NCI-H748 (cell line): ENCODE measurements around the gene BCOR.
A peak's percentile ranks its signal among the peaks of the same experiment; 100 is the strongest.

Experiments
- DNase-seq: peaks from one replicate; lab custom pipeline; 2025; ENCODE audit not compliant: unreplicated experiment; lab: John Stamatoyannopoulos, UW

Gene BCOR

DNA sequence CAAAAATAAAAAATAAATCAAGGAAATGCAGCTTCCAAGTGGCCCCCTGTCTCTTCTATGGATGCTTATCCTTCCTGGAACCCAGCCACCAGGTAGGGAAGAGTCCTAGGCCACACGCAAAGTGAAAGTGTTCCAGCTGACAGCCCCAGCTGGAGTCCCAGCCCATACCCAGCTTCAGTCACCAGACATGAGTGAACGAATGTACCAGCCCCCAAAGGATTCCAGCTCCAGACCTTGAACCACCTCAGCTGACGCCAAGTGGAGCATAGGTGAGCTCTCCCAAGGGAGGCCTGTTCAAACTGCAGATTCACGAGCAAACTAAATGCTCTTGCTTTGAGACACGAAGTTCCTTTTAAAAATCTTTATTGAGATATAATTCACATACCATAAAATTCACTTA lies 62.0 kb downstream of the BCOR start:
- DNase-seq: no peak

DNA sequence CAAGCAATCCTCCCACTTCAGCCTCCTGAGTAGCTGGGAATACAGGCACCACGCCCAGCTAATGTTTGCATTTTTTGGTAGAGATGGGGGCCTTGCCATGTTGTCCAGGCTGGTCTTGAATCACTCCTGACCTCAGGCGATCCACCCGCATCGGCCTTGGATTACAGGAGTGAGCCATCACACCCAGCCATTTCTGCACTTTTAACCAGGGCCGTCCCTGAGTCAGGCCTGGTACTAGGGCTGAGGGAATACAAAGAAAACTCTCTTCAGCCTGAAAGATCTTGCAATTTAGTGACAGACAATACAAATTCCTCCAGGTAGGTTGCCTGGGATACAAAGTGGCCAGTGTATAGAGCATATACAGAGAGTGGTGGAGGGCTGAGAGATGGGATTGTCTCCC lies 65.8 kb downstream of the BCOR start:
- DNase-seq: no peak

DNA sequence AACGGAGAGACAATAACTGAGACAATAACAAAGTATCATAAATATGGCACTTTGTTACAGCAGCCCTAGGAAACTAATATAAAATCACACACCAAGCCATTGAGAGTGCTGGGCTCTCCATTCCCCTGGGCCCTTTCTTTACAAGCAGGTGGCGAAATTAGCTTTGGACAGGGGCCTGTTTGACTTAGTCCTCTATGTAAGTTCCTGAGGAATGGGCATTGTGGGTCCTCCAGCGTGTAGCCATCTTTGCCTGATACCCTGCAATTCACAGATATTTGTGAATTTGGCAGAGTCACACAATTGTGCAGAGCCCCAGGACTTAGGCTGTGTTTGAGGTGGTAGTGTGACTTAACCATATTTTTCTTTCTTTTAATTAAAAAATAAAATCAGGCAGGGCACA lies 67.6 kb downstream of the BCOR start:
- no peak for DNase-seq

DNA sequence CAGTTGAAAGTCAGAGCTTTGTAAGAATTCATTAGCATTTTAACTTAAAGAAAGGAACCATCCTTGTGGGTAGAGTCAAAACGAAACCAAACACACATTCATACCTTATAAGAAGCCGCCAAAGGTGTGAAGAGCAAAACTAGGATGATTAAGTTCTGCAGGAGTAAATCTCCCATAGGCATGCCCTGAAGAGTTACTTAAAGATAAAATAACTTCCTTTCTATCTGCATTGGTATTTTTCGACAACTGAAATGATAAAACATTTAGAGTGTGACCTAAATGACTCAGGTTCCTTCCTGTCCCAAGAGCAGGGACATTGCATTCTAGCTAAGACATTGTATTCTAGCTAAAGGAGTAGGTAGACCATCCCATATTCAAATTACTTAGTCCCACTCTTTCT lies 75.3 kb downstream of the BCOR start:
- DNase-seq: no peak

DNA sequence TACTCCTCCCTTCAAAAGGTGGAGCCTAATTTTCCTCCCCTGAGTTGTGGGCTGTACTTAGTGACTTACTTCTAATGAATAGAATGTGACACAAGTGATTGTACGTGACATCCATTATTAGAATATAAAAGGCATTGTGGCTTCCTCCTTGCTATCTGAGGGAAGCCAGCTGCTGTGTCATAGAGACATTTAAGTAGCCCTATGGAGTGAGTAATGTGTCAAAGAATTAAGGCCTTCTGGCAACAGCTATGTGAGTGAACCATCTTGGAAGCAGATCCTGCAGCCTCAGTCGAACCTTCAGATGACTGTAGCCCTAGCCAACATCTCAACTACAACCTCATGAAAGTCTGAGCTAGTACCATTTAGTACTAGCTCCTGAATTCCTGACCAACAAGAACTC lies 76.1 kb downstream of the BCOR start:
- no peak for DNase-seq

DNA sequence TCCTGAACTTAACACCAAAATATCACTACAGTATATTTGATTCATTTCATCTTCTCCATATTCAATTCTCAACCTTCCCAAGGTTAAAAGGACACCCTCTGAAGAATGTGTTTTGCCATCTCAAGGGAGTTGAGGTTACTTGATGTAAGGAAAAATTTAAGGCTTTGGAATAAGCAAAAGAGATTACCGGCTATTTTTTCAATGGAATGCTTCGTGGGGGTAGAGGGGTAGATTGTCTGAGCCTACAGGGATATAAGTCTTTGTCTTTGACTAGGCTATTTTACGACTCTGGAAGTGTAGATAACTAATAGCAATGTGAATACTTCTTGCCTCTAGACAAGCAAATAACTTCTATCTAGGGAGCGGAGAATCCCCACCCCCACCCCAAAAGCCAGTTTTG lies 78.2 kb downstream of the BCOR start:
- DNase-seq: no peak

DNA sequence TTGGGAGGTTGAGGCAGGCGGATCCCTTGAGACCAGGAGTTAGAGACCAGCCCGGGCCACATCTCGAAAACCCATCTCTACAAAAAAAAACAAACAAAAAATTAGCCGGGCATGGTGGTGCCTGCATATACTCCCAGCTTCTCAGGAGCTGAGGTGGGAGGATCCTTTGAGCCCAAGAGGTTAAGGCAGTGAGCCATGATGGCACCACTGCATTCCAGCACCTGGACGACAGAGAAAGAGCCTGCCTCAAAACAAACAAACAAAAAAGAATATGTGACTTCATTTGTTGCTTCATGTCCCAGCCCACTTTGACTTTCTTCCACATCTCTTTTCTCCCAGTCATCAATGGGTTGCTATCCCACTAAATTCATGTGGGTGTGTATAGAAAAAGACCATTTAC lies 79.7 kb downstream of the BCOR start:
- DNase-seq: no peak

DNA sequence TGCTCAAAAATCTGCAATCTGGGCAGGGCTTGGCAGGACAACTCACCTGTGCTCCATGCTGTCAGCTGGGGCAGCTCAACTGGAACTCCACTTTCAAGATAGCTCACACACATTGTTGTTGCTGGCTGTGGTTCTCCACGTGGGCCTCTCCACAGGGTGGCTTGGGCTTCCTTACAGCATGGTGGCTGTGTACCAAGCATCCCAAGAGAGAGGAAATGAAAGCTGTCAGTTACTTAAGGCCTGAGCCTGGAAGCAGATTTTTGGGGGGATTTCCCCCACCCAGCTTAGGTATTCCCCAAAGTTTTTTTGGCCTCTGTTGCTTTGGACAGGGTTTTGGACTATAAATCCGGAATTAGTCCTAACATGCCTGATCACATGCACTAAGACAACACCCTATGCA lies 81.0 kb downstream of the BCOR start:
- no peak for DNase-seq

DNA sequence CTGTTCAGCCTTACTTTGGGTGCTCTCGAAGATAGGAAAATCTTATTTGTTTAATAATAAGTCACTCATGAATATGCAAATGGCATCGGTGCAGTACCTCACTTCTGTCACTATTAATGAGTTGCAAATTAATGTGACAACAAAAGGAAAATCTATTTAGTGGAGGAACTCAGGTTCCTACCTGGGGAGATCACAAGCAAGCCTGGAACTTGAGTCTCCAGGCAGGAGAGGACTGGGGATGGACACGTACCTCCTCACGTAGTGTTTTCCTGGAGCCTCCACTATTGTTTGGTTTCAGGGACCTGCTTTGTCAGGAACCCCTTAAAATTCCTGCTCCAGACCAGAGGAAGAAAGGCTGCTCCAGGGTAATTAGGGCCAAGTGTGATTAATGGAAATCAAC lies 82.1 kb downstream of the BCOR start:
- no peak for DNase-seq

DNA sequence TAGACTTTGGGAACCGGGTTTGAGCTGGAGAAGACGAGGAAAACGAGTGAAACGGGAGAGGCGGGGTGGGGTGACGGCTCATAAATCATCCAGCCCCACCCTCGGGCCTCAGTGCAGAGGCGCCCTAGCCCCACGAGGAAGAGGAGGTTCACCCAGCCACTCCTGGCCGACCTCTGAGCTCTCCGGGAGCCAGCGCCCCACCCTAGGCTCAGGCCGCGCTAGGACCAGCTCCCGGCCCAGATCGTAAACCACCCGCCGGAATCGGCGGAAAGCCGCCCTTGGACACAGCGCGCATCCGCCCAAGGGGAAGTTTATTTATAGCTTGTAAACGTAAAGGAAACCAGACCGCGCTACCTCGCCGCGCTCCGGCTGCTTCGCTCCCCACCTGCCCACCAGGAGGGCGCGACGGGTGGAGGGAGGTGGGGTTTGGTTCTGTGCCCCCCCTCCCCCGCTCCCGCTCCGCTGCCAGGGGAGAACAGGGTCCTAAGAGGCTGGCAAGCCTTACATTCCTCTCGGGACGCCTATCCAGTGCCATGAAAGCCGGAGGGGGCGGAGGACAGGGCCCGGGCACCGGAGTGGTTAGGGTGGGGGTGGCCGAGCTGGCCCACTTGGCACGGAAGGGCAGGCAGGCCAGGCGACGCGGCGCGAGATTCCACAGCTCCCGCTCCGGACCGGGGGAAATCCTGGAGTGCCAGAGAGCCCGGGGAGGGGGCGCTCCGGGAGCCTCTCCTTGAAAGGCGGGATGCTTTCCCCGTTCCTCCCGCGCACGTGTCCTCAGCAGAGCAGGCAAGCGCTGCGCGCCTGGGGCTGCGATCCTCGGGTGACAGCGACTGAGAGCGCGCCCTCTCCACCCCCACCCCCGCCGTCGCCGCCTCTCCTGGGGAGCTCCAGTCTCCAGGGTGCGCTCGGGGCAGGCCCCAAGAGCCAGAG lies 84.2 kb downstream of the BCOR start:
- DNase-seq: peak; percentile 85

DNA sequence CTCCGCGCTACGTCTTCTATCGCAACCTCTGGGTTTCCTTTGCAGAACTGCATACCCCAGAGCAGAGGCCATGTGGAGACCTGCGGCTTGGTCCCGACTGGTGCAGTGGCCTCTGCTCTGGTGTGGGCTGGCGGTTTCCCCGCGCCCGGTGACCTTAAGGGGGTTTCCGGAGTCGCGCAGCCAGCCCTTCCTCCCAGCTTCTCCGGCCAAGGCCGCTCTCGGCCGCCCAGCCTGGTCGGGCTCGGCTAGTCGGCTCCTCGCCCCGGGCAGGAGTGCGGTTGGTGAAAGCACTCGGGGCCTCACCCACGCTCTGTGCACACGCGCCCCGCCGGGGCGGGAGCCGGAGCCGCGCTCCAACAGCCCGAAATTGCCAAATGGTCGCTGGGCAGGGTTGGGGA lies 84.9 kb downstream of the BCOR start:
- no peak for DNase-seq

DNA sequence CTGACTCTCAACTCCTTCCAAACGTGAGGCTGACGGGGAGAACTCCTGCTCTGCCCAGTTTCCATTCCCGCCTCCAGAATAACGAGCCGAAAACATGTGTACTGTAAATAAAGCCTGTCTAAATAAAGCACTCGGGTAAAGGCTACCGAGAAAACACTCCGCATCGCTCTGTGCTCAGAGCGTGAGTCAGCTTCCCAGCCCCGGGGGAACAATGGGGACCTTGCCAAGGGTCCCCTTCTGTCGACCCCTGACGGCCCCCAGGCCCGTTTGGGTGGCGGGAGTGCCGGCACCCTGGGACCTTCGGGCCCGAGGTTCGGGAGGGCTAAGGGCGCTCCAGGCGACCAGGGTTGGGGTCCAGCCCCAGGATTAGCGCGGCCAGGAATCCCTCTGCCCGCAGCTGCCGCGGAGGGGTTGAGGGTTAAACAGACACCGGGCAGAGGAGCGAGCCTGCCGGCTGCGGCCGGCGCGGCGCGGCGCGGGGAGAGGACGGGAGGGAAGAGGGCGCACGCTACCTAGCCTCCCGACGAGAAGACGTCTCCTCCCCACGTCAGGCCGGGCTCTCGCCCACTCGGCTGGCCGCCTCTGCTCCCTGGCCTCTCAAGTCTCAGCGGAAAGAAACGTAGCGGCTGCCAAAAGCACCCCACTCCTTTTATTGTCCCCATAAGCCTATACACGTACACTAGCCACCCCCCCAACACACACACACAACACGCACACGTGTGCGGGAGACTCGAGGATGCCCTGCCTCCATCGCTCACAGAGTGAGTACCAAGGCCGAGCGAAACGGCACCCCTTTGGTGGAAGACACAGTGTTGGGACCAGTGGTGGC lies 85.5 kb downstream of the BCOR start:
- DNase-seq: peak; percentile 69

DNA sequence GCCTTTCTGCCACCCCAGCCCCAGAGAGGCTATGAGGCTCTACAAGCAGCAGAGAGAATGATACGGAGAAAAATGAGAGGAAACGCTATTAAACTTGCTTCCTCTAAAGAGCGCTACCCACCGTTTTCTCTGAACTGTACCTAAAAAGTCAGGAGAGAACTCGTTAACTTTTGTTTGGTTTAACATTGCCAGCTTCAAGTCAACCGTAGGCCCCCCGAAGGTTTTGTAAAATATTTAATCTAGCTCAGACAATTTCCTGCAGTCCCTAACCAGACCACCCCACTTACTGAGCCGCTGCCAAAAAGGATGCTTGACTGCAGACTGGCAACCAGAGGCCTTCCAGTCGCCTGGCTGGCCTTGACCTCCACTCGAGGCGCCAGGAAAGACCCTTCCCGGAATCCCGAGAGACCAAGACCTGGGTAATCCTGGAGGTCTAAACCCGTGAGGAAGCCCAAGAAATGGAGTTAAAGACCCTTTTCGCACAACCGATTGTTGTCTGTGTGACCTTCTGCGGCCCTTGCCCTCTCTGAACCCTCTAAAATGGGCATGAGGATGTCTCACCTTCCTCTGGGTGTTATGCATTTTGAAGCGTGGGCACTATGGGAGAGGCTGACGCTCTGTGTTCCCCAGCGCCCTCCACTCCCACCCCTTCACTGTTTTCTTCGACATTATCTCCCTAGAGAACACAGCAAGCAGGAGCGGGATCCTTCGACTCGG lies 86.3 kb downstream of the BCOR start:
- peak; percentile 23 for DNase-seq

DNA sequence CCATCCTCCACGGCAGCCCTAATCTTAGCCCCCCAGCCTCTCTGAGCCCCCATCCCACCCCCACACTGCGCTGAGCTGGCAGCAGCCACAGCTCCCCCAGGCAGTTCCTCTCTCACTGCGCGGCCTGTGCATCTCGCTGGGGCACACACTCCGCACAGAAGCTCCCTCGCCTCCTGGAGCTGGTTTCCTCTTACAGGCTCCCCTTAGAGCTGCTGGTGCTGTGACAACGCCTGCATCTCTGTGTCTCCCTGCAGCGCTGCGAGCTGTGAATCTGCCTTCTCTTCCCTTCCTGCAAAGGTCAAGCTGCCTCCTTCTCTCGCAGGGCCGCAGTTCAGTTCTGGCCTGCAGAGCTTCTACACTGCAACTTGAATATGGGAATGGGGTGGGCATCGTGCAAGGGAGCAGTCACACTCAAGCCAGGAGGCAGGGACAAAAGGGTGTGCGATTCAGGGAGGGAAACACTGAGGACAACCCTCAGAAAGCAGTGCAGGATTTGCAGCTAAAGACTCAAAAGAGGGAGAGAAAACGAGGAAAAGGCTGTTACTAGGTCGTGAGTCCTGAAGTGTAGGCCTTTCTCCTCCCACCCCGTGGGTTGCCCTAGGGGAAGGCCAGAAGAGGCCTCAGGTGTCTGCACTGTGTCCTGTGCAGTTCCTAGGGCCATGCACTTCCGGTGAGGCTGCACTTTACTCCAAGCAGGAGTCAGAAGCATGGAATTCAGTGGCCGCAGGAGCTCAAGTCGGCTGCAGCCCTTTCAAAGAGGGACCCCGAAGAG lies 87.0 kb downstream of the BCOR start:
- no peak for DNase-seq

DNA sequence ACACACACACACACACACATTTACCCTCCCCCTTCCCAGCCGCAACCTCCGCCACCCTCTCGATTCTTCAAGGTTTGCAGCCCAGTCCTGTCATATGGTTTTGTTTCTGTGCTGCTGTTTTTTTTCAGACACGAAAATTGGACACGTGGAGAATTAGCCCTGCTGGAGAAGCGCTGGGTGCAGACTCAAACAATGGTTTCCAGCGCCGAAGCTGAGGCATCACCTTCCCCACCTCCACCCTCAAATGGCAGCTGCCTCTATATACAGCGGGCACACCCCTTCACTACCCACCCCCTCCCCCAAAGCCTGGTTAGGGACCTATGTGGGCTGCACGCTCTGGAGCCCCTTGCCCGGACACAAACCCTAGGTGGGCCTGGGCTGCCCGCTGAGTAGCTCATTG lies 87.9 kb downstream of the BCOR start:
- DNase-seq: no peak

DNA sequence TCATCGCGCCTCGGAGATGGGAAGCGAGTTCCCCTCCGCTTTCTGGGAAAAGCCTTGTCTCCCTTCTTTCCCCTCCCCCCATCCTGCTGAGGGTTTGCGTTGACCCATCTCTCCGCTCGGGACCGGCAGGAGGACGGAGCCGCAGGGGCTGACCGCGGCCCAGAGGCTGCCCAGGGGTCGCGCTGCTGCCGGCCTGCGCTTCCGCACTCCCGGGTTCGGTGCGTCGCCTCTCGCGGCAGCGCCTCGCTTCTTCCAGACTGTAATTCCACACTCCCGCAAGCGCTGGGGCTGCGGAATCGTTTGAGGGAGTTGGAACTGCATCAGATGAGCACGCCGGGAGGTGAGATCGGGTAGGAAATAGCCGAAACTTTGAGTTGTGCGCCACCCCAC lies 88.3 kb downstream of the BCOR start:
- no peak for DNase-seq

DNA sequence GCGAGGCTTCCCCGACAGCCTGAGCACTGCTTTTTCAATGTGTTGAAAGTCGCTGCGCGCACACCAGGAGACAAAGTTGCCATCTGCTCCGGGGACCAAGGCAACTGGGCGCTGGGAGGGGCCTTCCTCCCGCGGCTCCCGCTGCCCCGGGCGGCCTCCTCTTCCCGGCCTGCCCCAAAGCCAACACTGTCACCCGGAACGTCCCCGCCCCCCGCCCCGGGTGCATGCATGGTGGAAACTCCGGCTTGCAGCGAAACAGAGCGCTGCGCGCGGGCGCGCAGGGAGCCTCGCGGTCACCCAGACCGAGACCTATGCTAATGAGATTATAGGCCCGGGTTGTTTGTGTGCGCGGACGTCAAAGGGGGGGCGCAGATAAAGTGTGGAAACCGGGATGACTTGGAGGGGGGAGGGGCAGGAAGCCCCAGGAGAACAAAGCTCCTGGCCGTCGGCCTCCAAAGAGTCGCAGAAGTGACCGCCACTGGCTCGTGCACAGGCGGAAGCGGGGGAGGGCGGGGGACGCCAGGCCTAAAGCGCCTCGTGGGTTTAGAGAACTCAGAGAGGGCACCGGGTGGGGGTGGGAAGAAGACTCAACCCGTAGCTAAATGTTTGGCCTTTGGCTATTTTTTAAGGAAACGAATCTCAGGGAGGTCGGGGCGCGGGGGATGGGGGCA lies 88.8 kb downstream of the BCOR start:
- DNase-seq: no peak

DNA sequence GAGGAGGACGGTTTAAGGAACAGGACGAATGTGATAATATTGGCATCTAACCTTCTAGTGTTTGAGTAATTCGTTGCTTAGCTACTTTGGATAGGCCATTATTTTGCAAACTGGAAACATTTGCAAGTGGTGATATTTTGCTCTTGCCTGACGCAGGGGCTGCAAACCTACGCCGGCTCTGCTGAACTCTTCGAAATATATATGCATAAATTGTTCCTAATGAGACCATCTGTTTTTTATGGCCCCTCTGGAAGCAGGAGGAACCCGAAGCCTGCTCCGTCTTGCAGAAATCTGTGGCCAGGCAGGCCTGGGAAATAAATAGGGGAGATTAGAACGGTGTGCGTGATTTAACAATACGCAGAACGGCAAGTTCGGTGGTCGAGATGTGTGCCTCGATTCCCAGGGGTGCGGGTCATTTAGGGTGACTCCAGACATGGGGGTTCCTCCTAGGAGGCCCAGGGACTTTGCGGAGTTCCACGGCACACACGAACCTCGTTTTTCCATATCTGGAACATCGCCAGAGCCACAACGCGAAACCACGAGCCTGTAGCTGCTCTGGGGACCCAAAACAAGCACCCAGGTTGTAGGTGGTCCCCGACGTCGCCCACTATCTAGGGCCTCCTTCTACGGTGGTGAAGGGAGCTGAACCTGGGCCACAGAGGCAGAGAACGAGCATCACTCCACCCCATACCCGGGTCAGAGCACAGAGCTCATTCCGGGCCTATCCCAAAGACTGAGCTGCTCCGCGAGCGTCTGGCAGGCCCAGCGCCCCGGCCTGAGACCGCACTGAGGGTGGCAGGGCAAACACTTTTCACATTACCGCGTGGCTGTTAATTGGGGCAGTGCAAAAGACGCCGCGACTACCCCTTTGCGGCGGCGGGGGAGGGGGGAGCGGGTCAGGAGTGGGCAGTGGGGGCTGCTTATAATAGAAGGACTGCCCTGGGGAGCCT lies 89.7 kb downstream of the BCOR start:
- DNase-seq: no peak

DNA sequence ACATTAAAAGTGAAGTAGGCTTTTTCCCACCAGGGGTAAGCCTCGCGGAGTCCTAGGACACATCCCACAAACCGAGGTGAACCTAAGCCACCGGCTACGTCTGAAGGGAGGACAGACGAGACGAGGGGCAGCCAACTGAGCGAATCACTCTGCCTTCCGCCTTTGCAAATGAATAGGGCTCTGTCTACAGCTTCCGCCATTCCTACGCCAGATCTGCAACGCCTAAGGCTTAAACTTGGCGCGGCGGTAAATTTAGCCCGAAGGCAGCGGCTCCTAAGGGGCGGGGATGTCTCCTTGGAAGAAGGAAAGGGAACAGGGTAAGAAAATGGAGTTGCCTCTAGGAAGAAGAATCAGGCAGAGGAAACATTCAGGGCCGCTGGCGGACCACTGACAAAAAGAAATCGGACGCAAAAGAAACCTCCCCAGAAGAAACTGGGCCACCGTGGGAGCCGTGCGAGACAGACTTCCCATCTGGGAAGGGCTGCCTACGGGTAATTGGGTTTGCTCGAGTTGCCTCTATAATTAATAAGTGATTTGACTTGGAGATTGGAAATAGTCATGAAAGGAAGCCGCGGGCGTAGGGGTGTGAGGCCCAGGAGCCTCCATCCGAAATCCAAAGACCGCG lies 90.5 kb downstream of the BCOR start:
- DNase-seq: no peak
